ENCODE results near the gene RHO. TPM values are rescaled to one million over a fixed set of nuclear protein-coding genes. Genes with fewer than 3 reads are reported as not detected.

RHO gene
- total RNA-seq, 1 experiment from 2014 or later = not detected

- peak overlapping the region in 1 of 3 experiments; percentile 72; a peak in 1 of 7 replicates for H3K27ac Mint-ChIP-seq
- Histone ChIP-seq H4K91ac (ENCODE audit: insufficient read length, low read depth, low read length) (no peak overlapping the region), H3K56ac (ENCODE audit: insufficient read length, low read depth, low read length) (no peak overlapping the region), H3K9ac (ENCODE audit: extremely low read depth, insufficient read length, low read length) (no peak overlapping the region), H2AK5ac (ENCODE audit: insufficient read length, low read length) (no peak overlapping the region), H2BK15ac (ENCODE audit: low read depth, low read length) (no peak overlapping the region), H2AFZ (ENCODE audit: low read length) (no peak overlapping the region), H4K20me1 (ENCODE audit: control insufficient read depth, insufficient read depth, insufficient read length) (no peaks in the 10 kb centered on the region), H3K79me2 (ENCODE audit: insufficient read depth, low read length) (no peaks in the 10 kb centered on the region), H3K27me3 (ENCODE audit: insufficient read depth, low read length) (no peaks in the 10 kb centered on the region), H3K14ac (ENCODE audit: insufficient read depth, low read length) (no peak overlapping the region), H3K79me1 (ENCODE audit: insufficient read depth, low read depth, low read length, poor library complexity, severe bottlenecking) (no peaks in the 10 kb centered on the region), H2BK20ac (ENCODE audit: low read depth, low read length, poor library complexity, severe bottlenecking) (no peak overlapping the region), H2BK12ac (ENCODE audit: insufficient read length, low read depth, low read length) (no peak overlapping the region), H3K4me1 (ENCODE audit: insufficient read depth, low read length) (peaks cover 13% of the 10 kb centered on the region; the same call in 1 of the 2 replicates), H3T11ph (ENCODE audit: low read length) (no peak overlapping the region), H3K23me2 (ENCODE audit: insufficient read length, low read depth, low read length, poor library complexity, severe bottlenecking) (no peaks in the 10 kb centered on the region), H3K23ac (ENCODE audit: insufficient read length, low read depth, low read length) (no peak overlapping the region), H3K4ac (ENCODE audit: low read depth, low read length) (no peak overlapping the region), H3K4me2 (ENCODE audit: insufficient read depth, insufficient read length, low read length) (no peak overlapping the region), H3K27ac (ENCODE audit: insufficient read length, low read depth, low read length) (no peak overlapping the region), H2BK5ac (ENCODE audit: insufficient read length, low read length) (no peak overlapping the region), H3K9me3 (ENCODE audit: control insufficient read depth, low read depth, low read length) (no peaks in the 10 kb centered on the region), H2BK120ac (ENCODE audit: low read depth, low read length, poor library complexity, severe bottlenecking) (no peak overlapping the region), H4K5ac (ENCODE audit: insufficient read length, low read depth, low read length) (no peak overlapping the region), H3K18ac (ENCODE audit: insufficient read length, low read depth, low read length) (no peak overlapping the region), H4K8ac (replicated peaks; ENCODE audit: insufficient read length, low read depth, low read length) (no peak overlapping the region)
- no peaks in the 10 kb centered on the region; a peak in 1 of 7 replicates for H3K36me3 Mint-ChIP-seq (ENCODE audit: insufficient read depth in 1 of 3, low read depth in 3 of 3)
- TF ChIP-seq CTCF (conservative IDR thresholded peaks at IDR 0.05) = no peak
- H3K9me3 Mint-ChIP-seq = no peaks in the 10 kb centered on the region
- H3K27me3 Mint-ChIP-seq (ENCODE audit: low read depth) = peaks cover 8% of the 10 kb centered on the region
- peaks cover 40 to 50% of the 10 kb centered on the region in 2 experiments for H3K4me1 Mint-ChIP-seq
- DNase-seq = no peak
- no CpG with 5 or more reads among the region's 11 CpGs for WGBS (ENCODE audit: extremely low coverage, insufficient read length, low lambda C conversion rate)
- no peak overlapping the region for H3K4me3 Mint-ChIP-seq
Measured at GRCh38 chr3:129531699-129532098, 3.3 kb downstream of the RHO start.
